HCT116 (cell line): ENCODE results near the gene AGBL1. TPM values are rescaled to one million over a fixed set of nuclear protein-coding genes. Genes with fewer than 3 reads are reported as not detected.

Experiments
- ATAC-seq: fragments of 200-7000 bp; cut with Tn5 transposase; 2 replicates; pipeline ENCODE4 v1.9.1; 2020; ENCODE audit warnings: mild to moderate bottlenecking, moderate library complexity
- BruUV-seq: library from RNA; stranded (reverse); fragments of 400-500 nt; replicated peaks from 2 replicates; lab custom pipeline; 2021; lab: Mats Ljungman, UMichigan
- CTCF ChIA-PET: fragments of 300-600 bp; sonication (Branson Sonifier 250); formaldehyde crosslinking; loops from one replicate; lab custom pipeline; 2021; ENCODE audit warnings: antibody characterized with exemption; lab: Charles Lee
- POLR2A ChIA-PET: fragments of 300-600, 350-600 bp; sonication (Branson Sonifier 250); formaldehyde crosslinking; loops from one replicate; lab custom pipeline; 2021; ENCODE audit warnings: antibody characterized with exemption; lab: Charles Lee
- RAD21 ChIA-PET, 2 experiments: fragments of 300-600 bp; sonication (Branson Sonifier 250); formaldehyde crosslinking; loops; one replicate each; lab custom pipeline; 2023; ENCODE audit warnings: low total read pairs in 2 of 2; ENCODE audit not compliant: uncharacterized antibody in 2 of 2, unreplicated experiment in 2 of 2, low non-redundant PET in 1 of 2; lab: Charles Lee
- DNase-seq: peaks from one replicate; pipeline ENCODE4 v3.0.0-alpha.2; 2010; ENCODE audit warnings: low read depth, low spot score
- H2AFZ ChIP-seq: fragments of 200-600 bp; shearing (Covaris generic), sonication (generic); 2 replicates; pipeline ENCODE4 v1.6.1; 2017; ENCODE audit warnings: low read depth, mixed run types, mixed read lengths, antibody characterized with exemption, low read length; ENCODE audit not compliant: poor library complexity, severe bottlenecking
- H3K27ac ChIP-seq: 2 replicates; pipeline ENCODE4 v1.5.1; 2012; ENCODE audit warnings: low read depth, low read length
- H3K27me3 ChIP-seq: fragments of 200-600 bp; sonication (generic); 2 replicates; pipeline ENCODE4 v1.6.1; 2016; ENCODE audit warnings: mixed run types, low read length, mixed read lengths; ENCODE audit not compliant: insufficient read depth
- H3K36me3 ChIP-seq, 2 experiments: fragments of 200-500 bp in 1 of 2; fragments of 200-600 bp in 1 of 2; sonication (Bioruptor generic) in 1 of 2; sonication (generic) in 1 of 2; 2 replicates each; pipeline versions ENCODE4 v1.5.1 to v1.6.1; 2014 to 2016; ENCODE audit warnings: low read length in 2 of 2, inconsistent platforms in 1 of 2, mixed read lengths in 1 of 2, mixed run types in 1 of 2; ENCODE audit not compliant: insufficient read depth in 2 of 2, control insufficient read depth in 1 of 2
- H3K4me1 ChIP-seq, 2 experiments: fragments of 200-600 bp in 1 of 2; sonication (generic) in 1 of 2; 2 replicates each; pipeline versions ENCODE4 v1.5.1 to v1.6.1; 2012 to 2017; ENCODE audit warnings: low read length in 2 of 2, inconsistent platforms in 1 of 2, mild to moderate bottlenecking in 1 of 2, mixed read lengths in 1 of 2, mixed run types in 1 of 2, moderate library complexity in 1 of 2; ENCODE audit not compliant: insufficient read depth in 2 of 2, control insufficient read depth in 1 of 2
- H3K4me2 ChIP-seq: fragments of 200-600 bp; sonication (generic); 2 replicates; pipeline ENCODE4 v1.6.1; 2017; ENCODE audit warnings: mixed run types, low read length, mixed read lengths
- H3K4me3 ChIP-seq, 2 experiments: fragments of 200-600 bp in 1 of 2; sonication (generic) in 1 of 2; replicated peaks in 1 of 2; 2 replicates each; pipeline ENCODE4 v1.5.1; 2011 to 2016; ENCODE audit warnings: low read length in 2 of 2, control low read depth in 1 of 2, low read depth in 1 of 2, mild to moderate bottlenecking in 1 of 2, mixed read lengths in 1 of 2, mixed run types in 1 of 2
- H3K79me2 ChIP-seq: fragments of 200-600 bp; sonication (generic); 2 replicates; pipeline ENCODE4 v1.6.1; 2017; ENCODE audit warnings: mild to moderate bottlenecking, mixed run types, low read length, moderate library complexity, mixed read lengths; ENCODE audit not compliant: insufficient read depth
- H3K9ac ChIP-seq: fragments of 200-600 bp; sonication (generic); 2 replicates; pipeline ENCODE4 v1.6.1; 2016; ENCODE audit warnings: low read length, mixed read lengths
- H3K9me2 ChIP-seq: fragments of 200-600 bp; sonication (generic), shearing (Covaris generic); 2 replicates; pipeline ENCODE4 v1.6.1; 2017; ENCODE audit warnings: mixed run types, mild to moderate bottlenecking, moderate library complexity; ENCODE audit not compliant: insufficient read depth
- H3K9me3 ChIP-seq, 2 experiments: fragments of 200-500 bp in 1 of 2; fragments of 200-600 bp in 1 of 2; sonication (Bioruptor generic) in 1 of 2; sonication (generic) in 1 of 2; 2 replicates each; pipeline ENCODE4 v1.6.1; 2014 to 2017; ENCODE audit warnings: low read length in 2 of 2, mixed read lengths in 2 of 2, inconsistent platforms in 1 of 2, low read depth in 1 of 2, mild to moderate bottlenecking in 1 of 2, mixed run types in 1 of 2, moderate library complexity in 1 of 2; ENCODE audit not compliant: control insufficient read depth in 1 of 2, insufficient read depth in 1 of 2
- H4K20me1 ChIP-seq: fragments of 200-600 bp; sonication (generic), shearing (Covaris generic); 2 replicates; pipeline ENCODE4 v1.6.1; 2017; ENCODE audit warnings: mixed run types, mild to moderate bottlenecking, moderate library complexity; ENCODE audit not compliant: insufficient read depth
- CEBPB ChIP-seq: IDR thresholded peaks from 2 replicates; pipeline ENCODE4 v1.6.1; 2012; ENCODE audit warnings: low read depth
- FOSL1 ChIP-seq: IDR thresholded peaks from 2 replicates; pipeline ENCODE4 v1.6.1; 2012; ENCODE audit warnings: low read depth
- SIN3A ChIP-seq: IDR thresholded peaks from 2 replicates; pipeline ENCODE4 v1.6.1; 2012; ENCODE audit warnings: low read depth
- SP1 ChIP-seq: IDR thresholded peaks from 2 replicates; pipeline ENCODE4 v1.6.1; 2012; ENCODE audit warnings: low read depth
- TCF7L2 ChIP-seq: IDR thresholded peaks from 2 replicates; pipeline ENCODE4 v1.7.0; 2011; ENCODE audit warnings: borderline replicate concordance, inconsistent platforms; ENCODE audit not compliant: insufficient read depth, insufficient read length; ENCODE audit errors: extremely low read depth
- YY1 ChIP-seq: IDR thresholded peaks from 2 replicates; pipeline ENCODE4 v1.6.1; 2011; ENCODE audit warnings: low read length, low read depth, moderate library complexity, mild to moderate bottlenecking; ENCODE audit not compliant: insufficient replicate concordance; ENCODE audit errors: extremely low read depth
- ZBTB33 ChIP-seq: IDR thresholded peaks from 2 replicates; pipeline ENCODE4 v1.6.1; 2011; ENCODE audit warnings: mild to moderate bottlenecking, low read length, moderate library complexity; ENCODE audit not compliant: insufficient replicate concordance; ENCODE audit errors: extremely low read depth
- ZFX ChIP-seq: fragments of 450-650 bp; IDR thresholded peaks from 2 replicates; pipeline ENCODE4 v1.6.1; 2017
- intact Hi-C: fragments of 100-400 bp; cut with micrococcal nuclease; formaldehyde crosslinking; loops from 2 replicates; pipeline ENCODE4 v1.10.0; 2022
- total RNA-seq: library from RNA; stranded (reverse); gene quantifications from one replicate; pipeline ENCODE4 v1.2.1, GENCODE V29; 2021; ENCODE audit not compliant: unreplicated experiment

The AGBL1 gene
- total RNA-seq, 1 experiment from 2014 or later = not detected

GRCh38 chr15:86135041-86135440 lies 55.4 kb downstream of the AGBL1 start (continued):
- TF ChIP-seq FOSL1 = no peak
- no peak for TF ChIP-seq YY1

- CTCF ChIA-PET = no interaction called here
- BruUV-seq = no TSS peak
- RAD21 ChIA-PET = no interaction called here
- H3K79me2 ChIP-seq = no peaks in the 10 kb centered on the region
- no peak overlapping the region for H2AFZ ChIP-seq
- no peaks in the 10 kb centered on the region for H3K36me3 ChIP-seq
- H3K27me3 ChIP-seq = no peaks in the 10 kb centered on the region
- no peaks in the 10 kb centered on the region for H3K9me2 ChIP-seq
- no peak overlapping the region for H3K9ac ChIP-seq
- intact Hi-C loops = no loop called here
- no peak overlapping the region for H3K4me3 ChIP-seq
- H3K4me1 ChIP-seq = no peaks in the 10 kb centered on the region
- no peak for DNase-seq
- POLR2A ChIA-PET = no interaction called here
- H3K27ac ChIP-seq = no peak overlapping the region
- no peaks in the 10 kb centered on the region for H3K9me3 ChIP-seq
- no peak for ATAC-seq
- no peak for TF ChIP-seq ZBTB33
- no peak for TF ChIP-seq ZFX
- no peak for TF ChIP-seq SIN3A
- TF ChIP-seq TCF7L2 = no peak
- TF ChIP-seq CEBPB = no peak
- no peak for TF ChIP-seq SP1
- TF ChIP-seq, all 23 proteins: peak for 0
- Histone ChIP-seq H4K20me1 (no peaks in the 10 kb centered on the region), H3K4me2 (no peak overlapping the region)
Measured at GRCh38 chr15:86136861-86137260, 57.2 kb downstream of the AGBL1 start.
